ENCODE data around the gene SERPINE1.
"Not testable (repeated sequence)": the region's sequence is repeated elsewhere in the genome, so short reads cannot be mapped to it uniquely, and the experiment has no call there.

SERPINE1 gene

DNA sequence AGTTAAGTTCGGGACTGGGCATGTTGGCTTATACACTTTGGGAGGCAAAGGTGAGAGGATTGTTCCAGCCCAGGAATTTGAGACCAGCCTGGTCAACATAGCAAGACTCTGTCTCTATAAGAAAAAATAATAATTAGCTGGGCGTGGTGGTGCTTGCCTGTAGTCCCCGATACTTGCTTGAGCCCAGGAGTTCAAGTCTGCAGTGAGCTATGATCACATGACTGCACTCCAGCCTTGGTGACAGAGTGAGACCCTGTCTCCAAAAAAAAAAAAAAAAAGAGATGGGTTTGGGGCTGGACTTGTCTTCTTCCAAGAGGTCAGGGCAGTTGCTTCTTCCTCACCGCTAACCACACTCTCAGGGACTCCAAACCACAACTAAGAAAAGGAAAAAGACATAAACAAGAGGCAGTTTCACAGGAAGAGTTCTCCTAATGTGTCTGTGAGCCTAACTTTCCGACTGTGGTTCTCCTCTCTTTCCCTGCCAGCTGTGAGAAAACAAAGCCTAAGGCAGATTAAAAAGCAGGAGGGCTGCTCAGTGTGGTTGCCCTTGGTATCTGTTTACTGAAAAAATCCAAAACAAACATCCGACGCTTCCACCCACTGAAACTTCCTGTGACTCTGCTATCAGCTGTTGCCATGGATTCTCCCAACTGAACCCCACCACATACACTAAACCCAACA, 2.4 kb upstream of the SERPINE1 start:
- DNase-seq (ENCODE audit: low spot score): peak; percentile 32

DNA sequence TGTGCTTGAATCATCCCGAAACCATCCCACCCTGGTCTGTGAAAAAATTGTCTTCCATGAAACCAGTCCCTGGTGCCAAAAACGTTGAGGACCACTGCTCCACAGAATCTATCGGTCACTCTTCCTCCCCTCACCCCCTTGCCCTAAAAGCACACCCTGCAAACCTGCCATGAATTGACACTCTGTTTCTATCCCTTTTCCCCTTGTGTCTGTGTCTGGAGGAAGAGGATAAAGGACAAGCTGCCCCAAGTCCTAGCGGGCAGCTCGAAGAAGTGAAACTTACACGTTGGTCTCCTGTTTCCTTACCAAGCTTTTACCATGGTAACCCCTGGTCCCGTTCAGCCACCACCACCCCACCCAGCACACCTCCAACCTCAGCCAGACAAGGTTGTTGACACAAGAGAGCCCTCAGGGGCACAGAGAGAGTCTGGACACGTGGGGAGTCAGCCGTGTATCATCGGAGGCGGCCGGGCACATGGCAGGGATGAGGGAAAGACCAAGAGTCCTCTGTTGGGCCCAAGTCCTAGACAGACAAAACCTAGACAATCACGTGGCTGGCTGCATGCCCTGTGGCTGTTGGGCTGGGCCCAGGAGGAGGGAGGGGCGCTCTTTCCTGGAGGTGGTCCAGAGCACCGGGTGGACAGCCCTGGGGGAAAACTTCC, 784 bp upstream of the SERPINE1 start:
- DNase-seq (ENCODE audit: low spot score): peak; percentile 24

DNA sequence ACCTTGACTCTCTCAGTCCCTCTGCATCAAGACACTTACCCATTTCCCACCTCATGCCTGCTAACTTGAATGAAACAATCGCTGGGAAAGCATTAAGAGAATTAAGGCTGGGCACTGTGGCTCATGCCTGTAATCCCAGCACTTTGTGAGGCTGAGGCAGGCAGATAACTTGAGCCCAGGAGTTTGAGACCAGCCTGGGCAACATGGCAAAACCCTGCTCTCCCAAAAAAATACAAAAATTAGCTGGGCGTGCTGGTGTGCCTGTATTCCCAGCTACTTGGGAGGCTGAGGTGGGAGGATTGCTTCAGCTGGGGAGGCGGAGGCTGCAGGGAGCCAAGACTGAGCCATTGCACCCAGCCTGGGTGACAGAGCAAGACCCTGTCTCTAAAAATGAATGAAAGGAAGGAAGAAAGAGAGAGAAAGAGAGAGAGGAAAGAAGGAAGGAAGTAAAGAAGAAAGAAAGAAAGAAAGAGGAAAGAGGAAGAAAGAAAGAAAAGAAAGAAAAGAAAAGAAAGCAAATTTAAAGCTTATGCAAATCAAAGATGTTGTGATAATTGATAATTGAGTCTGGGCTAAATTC, 646 bp downstream of the SERPINE1 start:
- DNase-seq (ENCODE audit: low spot score): no peak

DNA sequence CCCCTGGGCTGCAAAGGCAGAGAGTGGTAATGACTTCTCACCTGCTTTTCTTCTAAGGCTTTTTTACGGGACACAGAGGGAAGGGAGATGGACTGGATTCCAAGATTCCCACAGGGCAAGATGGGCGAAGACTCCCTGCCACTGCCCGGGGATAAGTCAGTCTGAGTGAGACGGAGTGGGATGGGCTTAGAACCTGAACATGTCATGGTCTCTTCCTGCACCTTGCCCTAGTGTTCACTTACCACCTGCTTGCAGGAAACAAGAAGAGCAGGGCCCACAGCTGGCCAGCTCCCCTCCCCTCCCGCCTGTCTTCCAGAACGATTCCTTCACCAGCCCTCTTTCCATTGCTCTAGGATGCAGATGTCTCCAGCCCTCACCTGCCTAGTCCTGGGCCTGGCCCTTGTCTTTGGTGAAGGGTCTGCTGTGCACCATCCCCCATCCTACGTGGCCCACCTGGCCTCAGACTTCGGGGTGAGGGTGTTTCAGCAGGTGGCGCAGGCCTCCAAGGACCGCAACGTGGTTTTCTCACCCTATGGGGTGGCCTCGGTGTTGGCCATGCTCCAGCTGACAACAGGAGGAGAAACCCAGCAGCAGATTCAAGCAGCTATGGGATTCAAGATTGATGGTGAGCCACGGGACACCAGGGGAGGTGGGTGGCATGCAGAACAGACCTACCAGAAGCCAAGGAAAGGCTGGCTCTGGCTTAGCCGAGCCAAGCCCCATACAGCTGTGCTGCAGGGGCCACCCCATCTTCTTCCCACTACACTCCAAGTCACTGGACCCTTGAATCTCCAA, 1.3 kb downstream of the SERPINE1 start:
- DNase-seq (ENCODE audit: low spot score): no peak

DNA sequence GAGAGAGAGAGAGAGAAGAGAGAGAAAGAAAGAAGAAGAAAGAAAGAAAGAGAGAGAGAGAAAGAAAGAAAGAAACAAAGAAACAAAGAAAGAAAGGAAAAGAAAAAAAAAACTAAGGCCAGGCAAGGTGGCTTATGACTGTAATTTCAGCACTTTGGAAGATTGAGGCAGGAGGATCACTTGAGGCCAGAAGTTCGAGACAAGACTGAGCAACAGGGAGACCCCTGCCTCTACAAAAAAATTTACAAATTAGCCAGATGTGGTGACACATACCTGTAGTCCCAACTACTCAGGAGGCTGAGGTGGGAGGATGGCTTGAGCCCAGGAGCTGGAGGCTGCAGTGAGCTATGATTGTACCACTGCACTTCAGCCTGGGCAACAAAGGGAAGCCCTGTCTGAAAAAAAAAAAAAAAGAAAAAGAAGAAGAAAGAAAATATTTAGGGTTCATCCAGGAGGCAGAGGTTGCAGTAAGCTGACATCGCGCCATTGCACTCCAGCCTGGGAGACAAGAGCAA, 2.8 kb downstream of the SERPINE1 start:
- no peak for DNase-seq (ENCODE audit: low spot score)

DNA sequence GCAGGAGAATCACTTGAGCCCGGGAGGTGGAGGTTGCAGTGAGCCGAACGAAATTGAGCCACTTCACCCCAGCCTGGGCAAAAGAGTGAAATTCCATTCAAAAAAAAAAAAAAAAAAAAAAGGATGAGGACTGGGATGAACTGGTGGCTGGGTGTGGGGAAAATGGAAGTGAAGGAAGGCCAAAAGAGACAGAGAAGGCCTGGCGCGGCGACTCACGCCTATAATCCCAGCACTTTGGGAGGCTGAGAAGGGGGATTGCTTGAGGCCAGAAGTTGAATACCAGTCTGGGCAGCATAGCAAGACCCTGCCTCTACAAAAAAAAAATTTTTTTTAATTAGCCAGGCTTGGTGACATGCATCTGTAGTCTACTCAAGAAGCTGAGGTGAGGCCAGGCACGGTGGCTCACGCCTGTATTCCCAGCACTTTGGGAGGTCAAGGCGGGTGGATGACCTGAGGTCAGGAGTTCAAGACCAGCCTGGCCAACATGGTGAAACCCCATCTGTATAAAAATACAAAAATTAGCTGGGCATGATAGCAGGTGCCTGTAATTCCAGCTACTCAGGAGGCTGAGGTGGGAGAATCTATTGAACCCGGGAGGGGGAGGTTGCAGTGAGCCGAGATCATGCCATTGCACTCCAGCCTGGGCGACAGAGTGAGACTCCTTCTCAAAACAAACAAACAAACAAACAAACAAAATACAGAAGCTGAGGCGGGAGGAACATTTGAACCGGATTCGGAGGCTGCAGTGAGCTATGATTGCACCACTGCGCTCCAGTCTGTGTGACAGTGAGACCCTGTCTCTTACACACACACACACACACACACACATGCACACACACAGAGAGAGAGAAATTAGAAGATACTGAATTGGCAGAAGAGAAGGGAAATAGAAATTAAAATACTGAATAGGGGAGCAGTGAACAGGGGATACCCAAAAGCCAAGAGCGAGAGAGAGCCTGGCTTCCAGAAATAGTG, 6.0 kb downstream of the SERPINE1 start:
- not testable (repeated sequence) for DNase-seq (ENCODE audit: low spot score)

DNA sequence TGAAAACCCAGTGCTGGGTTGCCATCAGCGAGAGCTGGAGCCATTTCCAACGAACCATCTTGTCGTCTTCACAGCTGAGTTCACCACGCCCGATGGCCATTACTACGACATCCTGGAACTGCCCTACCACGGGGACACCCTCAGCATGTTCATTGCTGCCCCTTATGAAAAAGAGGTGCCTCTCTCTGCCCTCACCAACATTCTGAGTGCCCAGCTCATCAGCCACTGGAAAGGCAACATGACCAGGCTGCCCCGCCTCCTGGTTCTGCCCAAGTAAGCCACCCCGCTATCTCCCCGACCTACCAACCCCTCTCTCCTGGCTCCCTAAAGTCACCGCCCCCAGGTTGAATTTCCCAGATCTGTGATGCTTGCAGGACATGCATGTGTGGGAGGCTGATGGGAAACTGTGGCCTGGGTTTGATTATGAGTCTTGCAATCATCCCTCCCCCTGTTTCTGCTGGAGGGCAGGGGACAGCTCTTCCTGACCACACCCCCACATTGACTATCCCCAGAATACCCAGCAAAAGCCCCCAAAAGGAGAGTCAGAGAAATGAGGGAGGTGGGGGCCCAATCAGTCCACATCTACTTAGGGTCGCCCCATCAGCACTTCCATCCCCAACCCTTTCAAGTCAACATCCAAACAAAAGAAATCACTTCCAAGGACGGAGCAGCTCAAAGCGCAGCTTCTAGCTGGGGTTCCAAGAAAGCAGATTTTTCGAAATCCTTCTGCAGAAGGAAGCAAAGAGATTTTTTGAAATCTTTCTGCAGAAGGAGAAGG, 6.9 kb downstream of the SERPINE1 start:
- DNase-seq (ENCODE audit: low spot score): no peak

DNA sequence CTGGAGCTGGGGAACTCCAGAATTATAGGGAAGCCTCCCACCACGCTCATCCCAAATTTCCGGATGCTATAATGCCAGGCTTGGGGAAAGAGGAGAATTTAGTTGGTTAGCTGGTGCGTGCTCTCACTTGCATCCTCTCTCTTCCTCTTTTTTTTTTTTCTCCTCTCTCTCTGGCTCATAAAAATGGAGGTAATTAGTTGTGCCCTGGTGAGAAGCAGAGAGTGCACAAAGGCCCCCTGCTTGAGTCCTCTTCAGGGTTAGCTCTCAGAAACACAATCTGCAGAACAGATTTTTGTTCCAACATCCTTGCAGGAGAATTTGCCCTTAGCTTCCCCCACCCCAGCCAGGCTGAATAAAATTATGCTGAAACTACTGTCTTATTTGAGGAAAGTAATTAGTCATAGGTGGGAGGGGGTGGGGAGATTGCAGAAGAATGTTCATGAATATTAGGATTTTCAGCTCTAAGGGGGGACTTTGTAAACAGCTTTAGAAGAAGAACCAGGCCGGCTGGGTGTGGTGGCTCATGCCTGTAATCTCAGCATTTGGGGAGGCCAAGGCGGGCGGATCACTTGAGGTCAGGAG, 7.6 kb downstream of the SERPINE1 start:
- no peak for DNase-seq (ENCODE audit: low spot score)

DNA sequence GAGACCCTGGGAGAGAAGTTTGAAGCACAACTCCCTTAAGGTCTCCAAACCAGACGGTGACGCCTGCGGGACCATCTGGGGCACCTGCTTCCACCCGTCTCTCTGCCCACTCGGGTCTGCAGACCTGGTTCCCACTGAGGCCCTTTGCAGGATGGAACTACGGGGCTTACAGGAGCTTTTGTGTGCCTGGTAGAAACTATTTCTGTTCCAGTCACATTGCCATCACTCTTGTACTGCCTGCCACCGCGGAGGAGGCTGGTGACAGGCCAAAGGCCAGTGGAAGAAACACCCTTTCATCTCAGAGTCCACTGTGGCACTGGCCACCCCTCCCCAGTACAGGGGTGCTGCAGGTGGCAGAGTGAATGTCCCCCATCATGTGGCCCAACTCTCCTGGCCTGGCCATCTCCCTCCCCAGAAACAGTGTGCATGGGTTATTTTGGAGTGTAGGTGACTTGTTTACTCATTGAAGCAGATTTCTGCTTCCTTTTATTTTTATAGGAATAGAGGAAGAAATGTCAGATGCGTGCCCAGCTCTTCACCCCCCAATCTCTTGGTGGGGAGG, 10.8 kb downstream of the SERPINE1 start:
- no peak for DNase-seq (ENCODE audit: low spot score)

DNA sequence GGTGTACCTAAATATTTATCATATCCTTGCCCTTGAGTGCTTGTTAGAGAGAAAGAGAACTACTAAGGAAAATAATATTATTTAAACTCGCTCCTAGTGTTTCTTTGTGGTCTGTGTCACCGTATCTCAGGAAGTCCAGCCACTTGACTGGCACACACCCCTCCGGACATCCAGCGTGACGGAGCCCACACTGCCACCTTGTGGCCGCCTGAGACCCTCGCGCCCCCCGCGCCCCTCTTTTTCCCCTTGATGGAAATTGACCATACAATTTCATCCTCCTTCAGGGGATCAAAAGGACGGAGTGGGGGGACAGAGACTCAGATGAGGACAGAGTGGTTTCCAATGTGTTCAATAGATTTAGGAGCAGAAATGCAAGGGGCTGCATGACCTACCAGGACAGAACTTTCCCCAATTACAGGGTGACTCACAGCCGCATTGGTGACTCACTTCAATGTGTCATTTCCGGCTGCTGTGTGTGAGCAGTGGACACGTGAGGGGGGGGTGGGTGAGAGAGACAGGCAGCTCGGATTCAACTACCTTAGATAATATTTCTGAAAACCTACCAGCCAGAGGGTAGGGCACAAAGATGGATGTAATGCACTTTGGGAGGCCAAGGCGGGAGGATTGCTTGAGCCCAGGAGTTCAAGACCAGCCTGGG, 11.4 kb downstream of the SERPINE1 start:
- DNase-seq (ENCODE audit: low spot score): peak; percentile 11

DNA sequence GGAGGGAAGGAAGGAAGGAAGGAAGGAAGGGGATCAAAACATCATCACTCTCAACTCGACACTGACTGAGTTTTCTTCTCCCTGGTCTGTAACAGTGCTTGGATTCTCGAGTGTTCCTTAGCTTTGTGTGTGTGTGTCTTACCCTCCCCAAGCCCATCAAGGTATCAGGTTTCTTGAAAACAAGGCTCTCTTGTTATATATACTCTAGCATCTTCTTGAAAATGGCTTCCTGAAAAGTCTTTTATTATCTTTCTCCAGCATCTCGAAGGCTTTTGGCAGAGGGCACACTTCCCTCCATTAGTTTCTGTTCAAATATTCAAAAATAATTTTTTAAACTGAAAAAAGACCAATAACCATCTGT, 13.4 kb downstream of the SERPINE1 start:
- no peak for DNase-seq (ENCODE audit: low spot score)

DNA sequence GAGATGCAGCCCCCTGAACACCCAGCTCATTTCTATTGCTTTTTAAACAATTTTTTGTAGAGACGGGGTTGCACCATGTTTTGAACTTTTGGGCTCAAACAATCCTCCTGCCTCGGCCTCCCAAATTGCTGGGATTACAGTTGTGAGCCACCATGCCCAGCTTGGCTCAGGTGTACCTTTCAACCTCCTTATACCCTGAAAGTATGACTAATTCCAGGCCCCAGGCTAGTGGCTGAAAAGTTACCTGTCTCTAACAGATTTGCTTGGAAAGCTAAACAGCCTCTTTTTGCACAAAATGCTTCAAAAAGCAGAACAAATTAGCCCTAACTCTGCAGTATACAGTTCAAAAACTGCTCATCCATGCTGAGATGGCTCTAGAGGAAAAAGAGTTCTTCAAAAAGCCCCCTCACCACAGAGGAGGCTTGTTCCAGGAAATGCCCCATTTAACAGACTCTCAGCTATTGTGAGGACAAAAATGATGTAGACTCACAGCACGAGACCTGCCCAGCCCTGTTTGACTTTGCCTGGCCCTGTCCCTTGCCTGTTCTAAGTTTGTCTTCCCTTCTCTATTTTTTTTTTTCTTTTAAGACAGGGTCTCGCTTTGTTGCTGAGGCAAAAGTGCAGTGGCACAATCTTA, 14.0 kb downstream of the SERPINE1 start:
- DNase-seq (ENCODE audit: low spot score): no peak

DNA sequence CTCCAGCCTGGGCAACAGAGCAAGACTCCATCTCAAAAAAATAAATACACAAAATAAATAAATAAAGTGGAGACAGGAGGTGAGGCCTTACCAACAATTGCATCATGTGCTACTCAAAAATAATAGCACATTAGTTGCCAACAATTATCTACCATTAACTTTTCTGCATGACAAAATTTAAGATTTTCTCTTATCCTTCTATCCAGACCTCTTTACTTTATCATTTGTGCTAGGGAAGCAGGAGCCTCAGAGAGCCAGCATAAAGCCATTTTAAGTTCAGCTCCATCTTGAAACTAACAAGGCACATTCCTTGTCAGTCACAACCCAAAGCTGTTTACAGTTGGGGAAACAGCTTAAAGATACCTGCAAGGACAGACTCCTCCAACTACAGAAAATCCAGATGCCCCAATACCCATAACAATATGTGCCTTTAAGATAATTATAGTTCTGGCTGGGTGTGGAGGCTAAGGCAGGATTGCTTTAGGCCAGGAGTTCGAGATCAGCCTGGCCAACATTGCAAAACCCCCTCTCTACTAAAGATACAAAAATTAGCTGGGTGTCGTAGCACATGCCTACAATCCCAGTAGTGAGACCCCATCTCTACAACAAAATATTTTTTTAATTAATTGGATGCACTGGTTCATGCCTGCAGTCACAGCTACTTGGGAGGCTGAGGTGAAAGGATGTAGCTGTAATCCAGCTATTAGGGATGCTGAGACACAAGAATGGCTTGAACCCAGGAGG, 25.2 kb downstream of the SERPINE1 start:
- no peak for DNase-seq (ENCODE audit: low spot score)

DNA sequence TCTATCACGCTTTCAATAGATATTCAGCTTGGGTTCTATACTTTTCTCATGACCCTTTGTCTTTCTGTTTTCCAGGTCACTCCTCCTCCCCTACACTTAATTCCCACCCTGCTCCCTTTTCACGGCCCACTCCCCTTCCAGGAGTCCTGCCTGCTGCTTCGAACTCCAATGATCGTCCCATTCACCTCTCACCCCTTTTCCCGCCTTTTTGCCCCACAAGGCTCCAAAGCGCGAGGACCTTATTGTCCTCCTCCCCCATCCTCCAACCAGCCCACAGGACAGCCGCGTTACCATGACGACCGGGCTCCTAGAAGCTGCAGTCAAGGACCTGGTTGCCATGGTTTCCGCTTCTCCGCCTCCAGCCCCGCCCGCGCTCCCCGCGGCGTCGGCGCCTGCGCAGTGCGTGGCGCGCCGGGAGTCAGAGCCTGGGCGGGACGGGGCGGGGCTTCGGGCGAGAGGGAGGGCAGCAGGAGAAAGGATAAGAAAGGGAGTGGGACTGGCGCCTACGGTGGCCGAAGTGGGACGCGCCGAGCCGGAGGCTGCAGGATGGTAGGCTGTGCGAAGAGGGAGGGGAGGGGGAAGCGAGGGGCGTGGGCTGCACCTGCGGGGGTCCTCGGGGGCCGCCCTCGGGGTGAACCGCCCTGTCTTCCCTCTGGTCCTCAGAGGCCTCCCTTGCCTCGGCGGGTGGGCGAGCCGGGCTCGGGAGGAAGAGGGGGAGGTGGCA, 27.2 kb downstream of the SERPINE1 start, which contains the start of gene AP1S1:
AP1S1 (plus strand) TSS at position 508 of the 724 bp plus-strand sequence; CDS start at position 547, 39 bp downstream.
- peak; percentile 93 for DNase-seq (ENCODE audit: low spot score)

DNA sequence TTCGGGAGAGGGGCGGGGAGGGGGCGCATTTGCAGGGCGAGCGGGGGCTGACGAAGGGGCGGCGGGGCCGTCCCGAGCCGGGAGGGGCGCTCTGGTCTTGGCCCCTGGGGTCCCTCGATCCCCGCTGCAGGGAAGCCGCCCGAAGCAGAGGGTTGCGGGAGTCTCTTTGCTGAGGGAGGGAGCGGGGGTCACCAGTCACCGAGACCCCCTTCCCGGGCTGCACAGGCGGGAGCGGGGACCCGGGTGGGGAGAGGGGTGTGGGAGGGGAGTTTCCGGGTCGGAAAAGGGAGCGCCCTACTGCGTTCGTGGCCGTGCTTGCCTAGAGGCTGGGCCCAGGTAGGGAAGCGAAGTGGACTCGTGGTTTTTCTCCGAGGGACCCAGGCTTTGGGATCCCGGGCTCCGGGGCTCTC, 27.8 kb downstream of the SERPINE1 start:
- no peak for DNase-seq (ENCODE audit: low spot score)

DNA sequence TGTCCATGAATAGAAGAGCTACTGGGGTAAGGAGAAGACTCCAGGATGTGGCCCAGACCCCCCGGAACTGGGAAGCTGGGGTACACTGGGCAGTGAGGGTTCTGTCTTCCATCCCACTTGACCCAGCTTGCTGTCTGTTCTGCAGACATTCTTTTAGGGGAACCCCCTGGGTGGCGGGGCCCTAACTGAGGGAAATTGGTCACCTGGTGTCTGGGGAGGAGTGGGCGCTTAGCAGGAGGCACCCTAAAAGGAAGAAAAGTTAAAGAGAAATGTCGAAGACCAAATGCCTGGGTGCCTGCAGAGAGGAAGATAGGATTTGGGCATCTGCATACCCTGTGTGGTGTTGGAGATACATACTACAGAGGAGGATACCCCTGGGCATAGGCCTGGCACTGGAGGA, 28.4 kb downstream of the SERPINE1 start:
- no peak for DNase-seq (ENCODE audit: low spot score)

DNA sequence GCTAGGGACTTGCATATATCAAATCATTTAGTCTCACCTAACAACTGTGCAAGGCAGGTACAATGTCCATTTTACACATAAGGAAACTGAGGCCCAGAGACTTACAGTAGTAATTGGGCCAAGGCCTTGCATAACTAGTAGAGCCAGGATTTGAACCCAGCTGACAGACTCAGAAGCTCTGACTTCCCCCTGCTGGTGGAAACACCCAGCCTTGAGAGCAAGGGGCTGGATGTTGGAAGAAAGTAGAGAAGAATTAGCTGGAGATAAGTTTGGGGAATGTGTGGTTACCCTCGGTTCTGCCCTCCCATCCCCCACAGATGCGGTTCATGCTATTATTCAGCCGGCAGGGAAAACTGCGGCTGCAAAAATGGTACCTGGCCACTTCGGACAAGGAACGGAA, 29.4 kb downstream of the SERPINE1 start:
- DNase-seq (ENCODE audit: low spot score): no peak

Data from pons (tissue), 1 donor.